PFSK-1 (cell line): ENCODE measurements around the gene HHATL.

Experiments used
- FOXP2 ChIP-seq: optimal IDR thresholded peaks from 2 replicates; pipeline ENCODE3; 2011; ENCODE audit warnings: borderline replicate concordance, control low read depth, inconsistent platforms; ENCODE audit not compliant: insufficient read depth; ENCODE audit errors: extremely low read length, extremely low read depth
- POLR2AphosphoS5 ChIP-seq: IDR thresholded peaks from 2 replicates; pipeline ENCODE4 v1.6.1; 2012; ENCODE audit warnings: low read depth, mild to moderate bottlenecking, control low read depth, low read length, moderate library complexity
- REST ChIP-seq, 2 experiments: IDR thresholded peaks; 2 replicates each; pipeline versions ENCODE4 v1.6.1 to v1.8.0; 2011 to 2012; ENCODE audit warnings: low read depth in 2 of 2, low read length in 2 of 2, control low read depth in 1 of 2, inconsistent platforms in 1 of 2, mild to moderate bottlenecking in 1 of 2, moderate library complexity in 1 of 2; ENCODE audit not compliant: insufficient read depth in 1 of 2
- SIN3A ChIP-seq: IDR thresholded peaks from 2 replicates; pipeline ENCODE4 v1.6.1; 2012; ENCODE audit warnings: mild to moderate bottlenecking, low read length, moderate library complexity, borderline replicate concordance; ENCODE audit not compliant: insufficient read depth
- TAF1 ChIP-seq: IDR thresholded peaks from 2 replicates; pipeline ENCODE4 v1.6.1; 2012; ENCODE audit warnings: low read length, control low read depth, borderline replicate concordance; ENCODE audit not compliant: insufficient read depth

The HHATL gene

DNA sequence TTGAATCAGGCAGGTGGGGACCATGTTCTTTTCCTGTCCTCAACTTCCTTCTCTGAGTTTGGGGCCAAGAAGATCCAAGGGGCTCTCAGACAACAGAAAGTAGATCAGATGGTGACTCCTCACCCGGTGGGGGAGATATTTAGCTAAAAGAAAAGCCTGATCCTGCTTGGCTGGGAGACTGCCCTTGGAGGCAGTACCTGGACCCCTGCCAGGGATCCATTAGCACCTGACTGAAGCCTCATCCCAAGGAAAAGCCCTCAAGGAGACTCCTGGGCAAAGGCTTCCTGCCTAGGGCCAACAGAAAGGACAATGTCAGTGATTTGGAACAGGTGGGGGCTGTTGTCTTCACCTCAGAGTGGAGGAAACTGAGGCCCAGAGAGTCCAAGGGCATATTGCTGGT, 33.5 kb upstream of the HHATL start:
- no peak for TF ChIP-seq TAF1
- TF ChIP-seq REST (IDR thresholded peaks at IDR 0.05; ENCODE audit: insufficient read depth in 1 of 2, low read depth in 2 of 2, low read length in 2 of 2): no peak
- no peak for TF ChIP-seq FOXP2
- TF ChIP-seq POLR2AphosphoS5: no peak
- no peak for TF ChIP-seq SIN3A

GRCh38 chr3:42735615-42736014, 33.0 kb upstream of the HHATL start:
- TF ChIP-seq TAF1: no peak
- no peak for TF ChIP-seq POLR2AphosphoS5
- no peak for TF ChIP-seq SIN3A
- no peak for TF ChIP-seq FOXP2
- no peak for TF ChIP-seq REST (IDR thresholded peaks at IDR 0.05; ENCODE audit: insufficient read depth in 1 of 2, low read depth in 2 of 2, low read length in 2 of 2)

DNA sequence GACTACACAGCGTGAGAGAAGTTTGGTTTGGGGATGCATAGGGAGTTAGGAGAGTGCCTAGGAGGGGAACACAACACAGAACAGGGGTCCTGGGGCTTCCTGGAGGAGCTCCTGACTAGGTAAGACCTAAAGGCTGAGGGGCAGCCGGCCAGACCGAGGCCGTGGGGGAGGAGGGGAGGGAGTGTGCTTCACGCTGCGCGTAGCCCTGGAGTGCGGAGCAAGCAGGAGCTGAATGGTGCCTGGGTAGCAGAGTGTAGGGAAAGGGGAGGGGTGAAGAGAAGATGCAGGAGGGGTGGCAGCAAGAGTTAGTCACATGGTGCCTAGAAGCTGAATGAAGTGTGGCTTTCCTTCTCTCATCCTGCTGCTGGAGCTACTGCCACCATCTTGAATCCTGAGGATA, 32.4 kb upstream of the HHATL start:
- no peak for TF ChIP-seq TAF1

DNA sequence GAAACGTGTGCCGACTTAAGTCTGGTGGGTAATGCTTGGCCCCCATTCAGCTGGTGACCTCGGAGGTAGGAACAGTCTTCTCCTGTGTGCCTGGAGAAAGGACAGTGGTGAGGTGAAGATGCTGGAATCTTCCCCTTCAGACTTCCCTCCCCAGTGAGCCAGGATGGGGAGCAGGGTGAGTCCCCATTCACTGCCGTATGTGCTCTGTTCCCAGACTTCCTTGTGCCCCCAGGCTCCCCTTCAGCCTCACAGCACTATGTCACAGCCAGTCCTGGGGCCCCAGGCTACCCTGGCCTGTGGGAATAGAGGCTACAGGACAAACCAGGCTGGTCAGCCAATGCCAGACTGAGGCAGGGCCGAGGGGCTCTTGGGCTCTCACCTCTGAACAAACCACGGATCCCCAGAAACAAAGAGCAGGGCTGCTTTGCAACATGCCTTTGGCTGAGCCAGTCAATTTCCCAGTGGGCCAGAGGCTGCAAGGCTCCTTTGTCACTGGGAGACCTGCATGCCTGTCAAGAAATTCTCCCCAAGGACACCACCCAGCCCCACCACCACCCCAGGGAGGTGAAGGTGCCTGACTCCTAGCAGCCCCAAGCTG, 31.8 kb upstream of the HHATL start:
- TF ChIP-seq FOXP2 (no peak), SIN3A (no peak), TAF1 (no peak), POLR2AphosphoS5 (no peak), REST (IDR thresholded peaks at IDR 0.05; ENCODE audit: insufficient read depth in 1 of 2, low read depth in 2 of 2, low read length in 2 of 2) (no peak)

DNA sequence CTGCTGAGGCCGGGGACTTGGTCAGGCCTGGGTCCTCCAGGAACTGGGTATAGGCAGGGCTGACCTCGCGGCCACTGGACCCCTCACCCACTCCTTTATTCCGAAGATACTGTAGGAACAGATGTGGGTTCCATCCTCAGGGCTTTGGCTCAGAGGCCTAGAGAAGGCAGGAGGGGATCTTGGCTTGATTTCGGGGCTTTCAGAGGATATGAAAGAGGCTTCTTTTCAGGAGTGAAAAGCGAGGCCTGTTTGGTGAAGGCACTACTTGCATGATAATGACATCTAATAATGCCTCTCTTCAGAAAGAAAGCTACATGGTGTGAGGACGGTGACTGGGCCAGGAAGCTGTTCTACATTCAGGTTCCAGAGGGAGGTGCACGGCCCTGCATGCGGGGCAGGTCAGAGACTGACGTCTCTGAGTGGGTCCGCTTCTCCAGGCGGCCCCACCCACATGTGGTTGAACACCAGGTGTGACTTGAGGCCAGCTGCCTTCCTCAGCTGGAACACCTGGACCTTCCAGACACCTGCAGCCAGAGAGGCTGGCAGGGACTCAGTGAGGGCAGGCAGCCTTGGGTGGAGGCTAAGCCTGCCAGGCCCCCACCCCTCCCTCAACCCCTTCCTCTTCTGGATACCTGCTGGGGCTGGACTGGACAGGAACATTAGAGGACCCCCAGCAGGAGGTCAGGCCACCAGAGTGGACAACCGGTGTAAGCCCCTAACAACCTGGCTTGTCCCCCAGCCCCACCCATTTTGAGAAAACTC, 31.1 kb upstream of the HHATL start:
- no peak for TF ChIP-seq FOXP2
- no peak for TF ChIP-seq SIN3A
- TF ChIP-seq TAF1: no peak
- no peak for TF ChIP-seq POLR2AphosphoS5
- TF ChIP-seq REST (IDR thresholded peaks at IDR 0.05; ENCODE audit: insufficient read depth in 1 of 2, low read depth in 2 of 2, low read length in 2 of 2): no peak
